Measurements from ENCODE around the gene SMYD5. TPM values are rescaled to one million over a fixed set of nuclear protein-coding genes. Genes with fewer than 3 reads are reported as not detected.
A peak's percentile ranks its signal among the peaks of the same experiment; 100 is the strongest.
"Not testable (repeated sequence)": the region's sequence is repeated elsewhere in the genome, so short reads cannot be mapped to it uniquely, and the experiment has no call there.

SMYD5 gene
- total and polyA plus RNA-seq, 7 donors = 14.7 to 42.0 (median 19.7) TPM

GRCh38 chr2:73187549-73187948 lies 26.5 kb upstream of the SMYD5 start:
- TF ChIP-seq, protein P1, sequence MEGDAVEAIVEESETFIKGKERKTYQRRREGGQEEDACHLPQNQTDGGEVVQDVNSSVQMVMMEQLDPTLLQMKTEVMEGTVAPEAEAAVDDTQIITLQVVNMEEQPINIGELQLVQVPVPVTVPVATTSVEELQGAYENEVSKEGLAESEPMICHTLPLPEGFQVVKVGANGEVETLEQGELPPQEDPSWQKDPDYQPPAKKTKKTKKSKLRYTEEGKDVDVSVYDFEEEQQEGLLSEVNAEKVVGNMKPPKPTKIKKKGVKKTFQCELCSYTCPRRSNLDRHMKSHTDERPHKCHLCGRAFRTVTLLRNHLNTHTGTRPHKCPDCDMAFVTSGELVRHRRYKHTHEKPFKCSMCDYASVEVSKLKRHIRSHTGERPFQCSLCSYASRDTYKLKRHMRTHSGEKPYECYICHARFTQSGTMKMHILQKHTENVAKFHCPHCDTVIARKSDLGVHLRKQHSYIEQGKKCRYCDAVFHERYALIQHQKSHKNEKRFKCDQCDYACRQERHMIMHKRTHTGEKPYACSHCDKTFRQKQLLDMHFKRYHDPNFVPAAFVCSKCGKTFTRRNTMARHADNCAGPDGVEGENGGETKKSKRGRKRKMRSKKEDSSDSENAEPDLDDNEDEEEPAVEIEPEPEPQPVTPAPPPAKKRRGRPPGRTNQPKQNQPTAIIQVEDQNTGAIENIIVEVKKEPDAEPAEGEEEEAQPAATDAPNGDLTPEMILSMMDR (IDR thresholded peaks at IDR 0.05) = no peak
- no peaks in the 10 kb centered on the region for H3K4me1 ChIP-seq
- H3K9me3 ChIP-seq = peaks cover 5% of the 10 kb centered on the region
- ATAC-seq (no peak), DNase-seq (no peak)
- no peak overlapping the region for H3K4me3 ChIP-seq
- WGBS, 3 donors = 40 to 48% (median 44%) methylated on average over 2 of the region's 2 CpGs
- H3K27me3 ChIP-seq (ENCODE audit: insufficient read depth in 3 of 3, low read length in 2 of 3) = peaks cover 0 to 9% (median 2%) of the 10 kb centered on the region in 3 donors
- H3K27ac ChIP-seq = no peak overlapping the region
- H3K36me3 ChIP-seq (ENCODE audit: insufficient read depth in 1 of 2, low read depth in 1 of 2) = no peaks in the 10 kb centered on the region
- intact Hi-C loops (cut with DNase I) = no loop called here

- Histone ChIP-seq H3K27me3 (ENCODE audit: insufficient read depth in 3 of 3, low read length in 2 of 3) (peaks cover 0 to 58% (median 2%) of the 10 kb centered on the region in 3 donors), H3K4me3 (no peak overlapping the region), H3K36me3 (ENCODE audit: insufficient read depth in 1 of 2, low read depth in 1 of 2) (no peaks in the 10 kb centered on the region), H3K4me1 (peaks cover 3% of the 10 kb centered on the region), H3K27ac (no peak overlapping the region), H3K9me3 (no peaks in the 10 kb centered on the region)
- DNase-seq (no peak), ATAC-seq (no peak)
- intact Hi-C loops (cut with DNase I) = no loop called here
- TF ChIP-seq, protein P1 (IDR thresholded peaks at IDR 0.05) = no peak
Observed at GRCh38 chr2:73197579-73197978, 16.5 kb upstream of the SMYD5 start.

- H3K4me3 ChIP-seq; ATAC-seq; H3K9me3 ChIP-seq; DNase-seq; H3K27ac ChIP-seq; intact Hi-C loops (cut with DNase I); H3K4me1 ChIP-seq; H3K36me3 ChIP-seq (ENCODE audit: insufficient read depth in 1 of 2, low read depth in 1 of 2): not testable (repeated sequence)
- H3K27me3 ChIP-seq (ENCODE audit: insufficient read depth in 3 of 3, low read length in 2 of 3) = peaks cover 0 to 79% (median 19%) of the 10 kb centered on the region in 3 donors
- WGBS, 3 donors = 78 to 91% (median 82%) methylated on average over 10 of the region's 10 CpGs
Observed at GRCh38 chr2:73200281-73200680, 13.8 kb upstream of the SMYD5 start.

DNA sequence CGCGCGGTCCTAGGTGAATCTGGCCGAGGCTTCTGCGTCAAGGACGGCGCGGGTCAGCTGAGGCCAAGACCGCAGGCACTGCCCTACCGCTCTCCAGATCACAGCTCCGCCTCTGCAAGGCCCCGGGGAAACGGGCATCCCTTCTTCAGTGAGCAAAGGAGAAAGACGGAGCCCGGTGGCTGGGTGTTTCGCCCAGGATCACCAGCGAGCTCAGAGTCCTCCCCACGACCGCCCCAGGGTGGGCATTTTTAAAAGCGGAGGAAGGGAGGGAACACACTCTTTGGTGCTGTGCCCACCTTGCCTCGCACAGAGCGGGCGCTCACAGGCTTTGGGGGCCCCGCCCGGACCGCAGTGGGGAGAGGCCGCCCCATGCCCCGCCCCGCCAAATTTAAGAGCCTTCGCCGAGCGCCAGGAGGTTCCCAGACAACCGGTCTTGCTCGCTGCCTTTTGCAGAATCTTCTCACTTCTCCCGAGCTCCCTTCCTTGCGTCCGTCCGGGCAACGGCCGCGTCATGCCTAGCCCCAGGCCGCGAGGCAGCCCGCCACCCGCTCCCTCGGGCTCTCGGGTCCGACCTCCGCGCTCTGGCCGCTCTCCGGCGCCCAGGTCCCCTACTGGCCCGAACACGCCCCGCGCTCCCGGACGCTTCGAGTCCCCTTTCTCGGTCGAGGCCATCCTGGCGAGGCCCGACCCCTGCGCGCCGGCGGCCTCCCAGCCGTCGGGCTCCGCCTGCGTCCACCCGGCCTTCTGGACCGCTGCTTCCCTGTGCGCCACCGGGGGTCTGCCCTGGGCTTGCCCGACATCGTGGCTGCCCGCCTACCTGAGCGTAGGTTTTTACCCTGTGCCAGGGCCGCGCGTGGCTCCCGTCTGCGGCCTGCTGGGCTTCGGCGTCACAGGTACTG lies 11.6 kb upstream of the SMYD5 start, which contains the start of gene NOTO:
NOTO (plus strand) TSS at position 419 of the 899 bp plus-strand sequence; CDS start at position 512, 93 bp downstream.
- Histone ChIP-seq H3K36me3 (ENCODE audit: insufficient read depth in 1 of 2, low read depth in 1 of 2) (no peaks in the 10 kb centered on the region), H3K27ac (no peak within 1 kb of the TSS), H3K27me3 (ENCODE audit: insufficient read depth in 3 of 3, low read length in 2 of 3) (peaks cover 0 to 90% (median 19%) of the 10 kb centered on the region in 3 donors), H3K4me1 (peaks cover 3% of the 10 kb centered on the region), H3K4me3 (peak within 1 kb of the TSS; percentile 50), H3K9me3 (no peaks in the 10 kb centered on the region)
- DNase-seq (no peak), ATAC-seq (peak in 3 of 4 donors; percentile 32 to 49 (median 46))
- intact Hi-C loops (cut with DNase I) = no loop called here
- 1 to 2% (median 2%) methylated on average over 70 to 87 of the region's 87 CpGs for WGBS, 3 donors
- TF ChIP-seq, protein P1 (IDR thresholded peaks at IDR 0.05) = no peak

DNA sequence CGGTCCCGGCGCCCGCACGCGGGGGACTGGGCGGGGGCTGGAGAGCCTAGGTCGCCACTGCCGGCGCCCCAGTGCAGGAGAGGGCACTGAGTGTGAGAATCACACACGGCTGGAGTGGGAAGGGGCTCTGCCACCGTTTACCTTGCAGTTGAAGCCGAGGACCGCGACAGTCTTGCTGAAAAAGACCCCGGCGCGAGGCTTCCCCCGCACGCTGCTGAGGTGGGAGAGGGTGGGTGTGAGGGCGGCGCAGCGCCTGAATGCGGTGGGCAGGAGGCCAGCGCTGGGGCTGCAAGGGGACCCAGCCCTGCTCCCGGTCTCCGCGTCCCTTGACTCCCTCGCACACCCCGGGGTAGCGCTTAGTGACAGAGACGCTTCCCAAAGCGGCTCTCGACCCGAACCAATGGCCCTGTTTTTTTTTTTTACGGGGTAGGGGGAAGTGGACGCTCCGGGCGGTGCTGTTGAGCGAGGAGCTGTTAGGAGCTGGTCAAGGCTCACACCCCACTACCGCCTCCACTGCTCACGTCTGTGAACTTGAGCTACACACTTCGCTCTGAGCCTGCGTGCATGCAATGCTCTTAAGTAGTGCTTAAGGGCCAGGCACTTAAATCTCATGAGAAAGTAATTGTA lies 10.9 kb upstream of the SMYD5 start:
- H3K27ac ChIP-seq = no peak overlapping the region
- H3K9me3 ChIP-seq = no peaks in the 10 kb centered on the region
- intact Hi-C loops (cut with DNase I) = no loop called here
- H3K36me3 ChIP-seq (ENCODE audit: insufficient read depth in 1 of 2, low read depth in 1 of 2) = no peaks in the 10 kb centered on the region
- peak in 3 of 4 donors; percentile 30 for ATAC-seq
- H3K4me1 ChIP-seq = peaks cover 3% of the 10 kb centered on the region
- peak overlapping the region; percentile 50 for H3K4me3 ChIP-seq
- TF ChIP-seq, protein P1 (IDR thresholded peaks at IDR 0.05) = no peak
- WGBS, 3 donors = 3 to 4% (median 4%) methylated on average over 43 to 44 of the region's 44 CpGs
- H3K27me3 ChIP-seq (ENCODE audit: insufficient read depth in 3 of 3, low read length in 2 of 3) = peaks cover 0 to 82% (median 19%) of the 10 kb centered on the region in 3 donors
- DNase-seq = no peak

Measured in psoas muscle (tissue), 8 donors.